Tibial nerve (tissue), 4 donors: ENCODE data around the gene UBE4A.

Source experiments
- CTCF ChIP-seq, 5 experiments: fragments of 200-600 bp in 3 of 5; fragments of 450-650 bp in 2 of 5; sonication (generic) in 3 of 5; IDR thresholded peaks; one replicate each; pipeline ENCODE4 v1.5.1; 2016 to 2019; ENCODE audit warnings: antibody characterized with exemption in 5 of 5, mild to moderate bottlenecking in 3 of 5, moderate library complexity in 2 of 5
- EP300 ChIP-seq, 2 donors: sonication (generic); formaldehyde crosslinking; IDR thresholded peaks; one replicate each; pipeline ENCODE4 v1.6.1; 2017; ENCODE audit warnings: antibody characterized with exemption in 2 of 2, mild to moderate bottlenecking in 1 of 2
- POLR2A ChIP-seq, 2 donors: fragments of 450-650 bp; IDR thresholded peaks; one replicate each; pipeline ENCODE4 v1.6.1; 2017; ENCODE audit warnings: antibody characterized with exemption in 2 of 2, mild to moderate bottlenecking in 2 of 2, moderate library complexity in 2 of 2

DNA sequence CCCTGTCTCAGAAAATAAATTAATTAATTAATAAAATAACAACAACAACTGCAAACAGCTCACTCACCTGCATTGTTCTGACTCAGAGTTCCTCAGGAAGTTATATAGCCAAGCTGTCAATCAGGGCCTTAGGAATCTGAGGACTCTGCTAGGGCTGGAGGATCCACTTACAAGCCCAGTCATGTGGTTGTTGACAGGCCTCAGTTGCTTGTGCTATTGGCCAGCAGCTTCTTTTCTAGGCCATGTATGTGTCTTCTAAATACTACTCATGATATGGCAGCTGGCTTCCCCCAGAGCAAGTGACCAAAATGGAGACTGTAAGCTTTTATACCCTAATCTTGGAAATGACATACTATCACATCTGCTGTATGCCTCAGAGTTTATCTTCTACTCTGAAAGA is 21.2 kb downstream of the UBE4A start:
- TF ChIP-seq CTCF (IDR thresholded peaks at IDR 0.05) (no peak), EP300 (IDR thresholded peaks at IDR 0.05) (no peak), POLR2A (IDR thresholded peaks at IDR 0.05) (no peak)
